ENCODE results near the gene FAM53A.
A peak's percentile ranks its signal among the peaks of the same experiment; 100 is the strongest.
"Not testable (repeated sequence)": the region's sequence is repeated elsewhere in the genome, so short reads cannot be mapped to it uniquely, and the experiment has no call there.

Gene FAM53A

GRCh38 chr4:1684506-1685234, 557 bp upstream of the FAM53A start:
- DNase-seq = peak; percentile 59 to 76

DNA sequence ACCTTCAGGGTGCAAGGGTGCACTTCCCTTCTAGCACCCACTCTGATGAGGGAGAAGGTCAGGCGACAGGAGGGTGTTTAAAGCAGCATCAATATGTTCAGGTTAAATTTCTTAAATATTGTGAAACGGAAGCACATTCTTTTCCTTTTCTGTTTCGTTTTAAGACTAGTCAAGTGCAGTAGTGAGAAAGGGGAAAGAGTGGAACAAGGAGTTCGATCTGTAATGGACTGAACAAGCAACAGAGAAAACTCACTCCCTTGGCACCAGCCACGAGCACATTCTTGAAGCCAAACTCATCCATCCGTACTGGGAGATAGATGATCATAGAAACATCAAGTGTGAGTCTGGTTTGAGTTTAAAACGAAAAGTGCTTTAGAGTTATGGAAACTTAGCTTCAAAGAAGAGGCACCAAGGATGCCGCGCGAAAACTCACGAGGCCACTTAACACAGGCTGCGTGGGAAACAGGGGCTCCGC, 815 bp downstream of the FAM53A start:
- DNase-seq = no peak

GRCh38 chr4:1682860-1683259, 1.3 kb downstream of the FAM53A start:
- no peak for DNase-seq

- no peak for DNase-seq
Observed at GRCh38 chr4:1678244-1678643, 5.9 kb downstream of the FAM53A start.

DNA sequence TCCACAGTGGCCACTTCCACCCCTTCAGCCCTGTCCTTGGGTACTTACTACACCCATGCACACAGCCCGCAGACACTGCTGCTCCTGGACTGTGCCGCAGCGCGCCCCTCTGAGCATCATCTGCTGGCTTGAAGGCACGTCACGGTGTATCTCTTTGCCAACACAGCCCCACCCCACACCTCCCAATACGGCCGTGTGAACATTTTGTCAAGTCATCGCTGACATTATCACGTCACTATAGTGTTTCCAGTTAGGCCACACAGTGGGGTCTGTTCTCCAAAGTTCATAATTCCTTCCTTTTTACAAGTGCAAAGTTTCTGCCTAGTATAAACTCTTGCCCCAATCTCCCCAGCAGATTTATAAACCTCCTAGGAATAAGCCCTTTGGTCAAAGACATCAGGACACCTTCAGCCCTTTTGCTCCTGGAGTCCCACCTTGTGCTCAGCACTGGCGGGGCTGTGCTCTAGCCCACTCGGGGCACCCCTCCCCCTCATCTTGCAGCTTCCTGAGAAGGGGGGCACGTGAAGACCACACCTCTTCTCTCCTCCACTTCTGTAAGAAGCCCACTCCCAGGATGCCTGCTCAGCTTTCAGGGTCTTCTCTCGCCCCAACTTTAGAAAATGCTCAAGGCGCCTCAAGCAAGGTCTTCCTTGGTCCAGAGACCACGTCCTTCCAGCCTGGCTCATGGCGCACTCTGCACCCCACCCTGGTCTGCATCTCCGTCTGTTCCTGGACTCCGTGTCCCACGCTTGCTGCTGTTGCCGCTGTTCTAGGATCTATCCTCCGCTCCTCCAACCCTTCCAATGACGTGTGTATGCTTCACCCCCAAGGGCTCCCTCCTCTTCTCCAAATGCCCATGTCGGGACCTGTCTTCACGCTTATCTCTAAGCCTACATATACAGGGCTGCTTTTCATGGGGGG, 7.2 kb downstream of the FAM53A start:
- DNase-seq = peak in 1 of 2 donors; percentile 2

- no peak for DNase-seq
Observed at GRCh38 chr4:1675802-1676137, 8.3 kb downstream of the FAM53A start.

GRCh38 chr4:1675136-1675801, 8.8 kb downstream of the FAM53A start:
- DNase-seq = no peak

DNA sequence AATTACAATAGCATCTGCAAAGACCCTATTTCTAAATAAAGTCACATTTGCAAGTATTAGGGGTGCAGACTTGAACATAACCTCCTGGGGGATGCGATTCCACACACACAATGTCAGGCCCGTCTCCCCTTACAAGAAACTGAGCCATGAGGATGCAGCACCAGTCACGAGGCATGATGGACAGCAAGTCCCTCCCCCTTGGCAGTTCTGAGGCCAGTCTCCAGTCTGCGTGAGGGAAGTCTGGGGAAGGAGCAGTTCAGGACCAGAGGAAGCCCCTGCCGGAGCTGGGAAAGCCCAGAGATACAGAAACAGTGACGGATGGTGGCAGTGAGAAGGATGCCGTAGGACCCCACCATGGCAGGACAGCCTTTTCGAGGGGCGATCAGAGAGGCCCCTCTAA, 9.4 kb downstream of the FAM53A start:
- DNase-seq = no peak

- no peak for DNase-seq
Observed at GRCh38 chr4:1673671-1674070, 10.4 kb downstream of the FAM53A start.

DNA sequence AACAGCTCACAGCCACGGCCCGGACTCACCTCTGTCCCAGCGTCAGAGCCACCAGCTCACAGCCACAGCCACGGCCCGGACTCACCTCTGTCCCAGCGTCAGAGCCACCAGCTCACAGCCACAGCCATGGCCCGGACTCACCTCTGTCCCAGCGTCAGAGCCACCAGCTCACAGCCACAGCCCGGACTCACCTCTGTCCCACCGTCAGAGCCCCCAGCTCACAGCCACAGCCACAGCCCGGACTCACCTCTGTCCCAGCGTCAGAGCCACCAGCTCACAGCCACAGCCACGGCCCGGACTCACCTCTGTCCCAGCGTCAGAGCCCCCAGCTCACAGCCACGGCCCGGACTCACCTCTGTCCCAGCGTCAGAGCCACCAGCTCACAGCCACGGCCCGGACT, 13.1 kb downstream of the FAM53A start:
- not testable (repeated sequence) for DNase-seq

DNA sequence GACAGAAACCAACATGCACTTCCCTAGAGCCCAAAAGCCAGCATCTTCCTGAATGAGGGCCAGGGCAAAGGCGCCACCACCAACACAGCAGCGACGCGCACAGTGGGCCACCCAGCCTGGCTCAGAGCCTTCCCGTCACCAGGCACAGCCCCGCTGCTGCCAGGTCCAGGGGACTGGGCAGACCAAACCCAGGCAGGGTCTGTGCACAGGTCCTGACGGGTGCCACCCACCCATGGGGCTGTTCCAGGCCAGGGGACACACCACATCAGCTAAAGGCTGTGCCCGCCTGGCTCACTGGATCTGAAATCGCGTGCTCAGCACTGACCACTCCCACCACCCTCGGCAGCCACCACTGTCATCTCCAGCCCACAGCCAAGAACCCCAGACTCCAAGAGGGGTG, 13.8 kb downstream of the FAM53A start:
- no peak for DNase-seq

- no peak for DNase-seq
Observed at GRCh38 chr4:1669850-1670249, 14.3 kb downstream of the FAM53A start.

GRCh38 chr4:1669270-1669669, 14.8 kb downstream of the FAM53A start:
- no peak for DNase-seq

- DNase-seq = no peak
Observed at GRCh38 chr4:1668488-1668840, 15.6 kb downstream of the FAM53A start.

DNA sequence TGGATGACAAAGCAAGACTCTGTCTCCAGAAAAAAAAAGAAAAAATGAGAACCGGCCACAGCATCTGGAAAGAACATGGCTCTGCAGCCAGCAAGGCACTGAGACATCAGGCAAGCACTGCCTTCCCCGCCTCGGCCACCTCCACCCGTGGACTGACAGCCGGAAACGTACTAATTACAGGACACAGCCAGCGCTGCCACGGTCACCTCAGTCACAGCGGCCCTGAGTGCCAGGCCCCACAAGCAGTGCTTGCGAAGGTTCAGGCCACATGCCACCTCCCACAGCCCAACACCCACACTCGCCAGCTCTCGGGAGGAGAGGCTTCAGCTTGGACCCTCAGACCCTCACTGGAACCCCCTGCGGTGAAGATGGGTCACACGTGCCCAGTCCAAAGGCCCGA, 16.8 kb downstream of the FAM53A start:
- DNase-seq = no peak

DNA sequence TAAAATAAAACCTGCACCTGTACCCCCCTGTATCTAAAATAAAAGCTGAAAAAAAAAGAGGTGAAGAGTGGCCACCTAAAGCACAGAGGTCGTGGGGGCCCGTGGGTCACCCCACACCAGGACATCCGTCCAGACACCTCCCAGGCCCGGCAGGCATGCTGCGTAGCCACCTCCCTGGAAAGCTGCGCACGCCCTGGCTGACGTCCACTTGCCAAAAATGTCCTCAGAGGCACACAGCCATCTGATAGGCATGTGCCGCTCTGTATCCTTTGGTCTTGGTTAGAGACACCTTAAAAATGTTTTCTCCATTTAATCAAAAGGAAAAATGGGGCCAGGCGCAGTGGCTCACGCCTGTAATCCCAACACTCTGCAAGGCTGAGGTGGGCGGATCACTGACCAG, 17.7 kb downstream of the FAM53A start:
- DNase-seq = no peak

DNA sequence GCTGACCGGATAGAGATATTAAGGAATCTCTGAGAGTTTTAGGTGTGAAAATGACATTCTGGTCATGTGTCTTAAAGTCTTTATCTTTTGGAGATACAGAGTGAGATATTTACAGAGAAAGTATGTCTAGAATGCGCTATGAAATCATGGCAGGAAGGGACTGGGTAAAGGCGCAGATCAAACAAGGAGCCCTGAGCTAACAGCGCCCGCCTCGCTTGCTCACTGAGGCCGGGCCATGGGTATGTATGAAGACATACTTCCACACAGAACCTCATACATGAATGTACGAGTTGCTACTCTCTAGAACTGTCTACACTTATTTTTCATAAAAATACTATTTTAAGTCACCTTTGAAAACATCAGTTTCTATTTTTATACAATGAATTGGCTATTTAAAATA, 20.0 kb downstream of the FAM53A start:
- DNase-seq = no peak

DNA sequence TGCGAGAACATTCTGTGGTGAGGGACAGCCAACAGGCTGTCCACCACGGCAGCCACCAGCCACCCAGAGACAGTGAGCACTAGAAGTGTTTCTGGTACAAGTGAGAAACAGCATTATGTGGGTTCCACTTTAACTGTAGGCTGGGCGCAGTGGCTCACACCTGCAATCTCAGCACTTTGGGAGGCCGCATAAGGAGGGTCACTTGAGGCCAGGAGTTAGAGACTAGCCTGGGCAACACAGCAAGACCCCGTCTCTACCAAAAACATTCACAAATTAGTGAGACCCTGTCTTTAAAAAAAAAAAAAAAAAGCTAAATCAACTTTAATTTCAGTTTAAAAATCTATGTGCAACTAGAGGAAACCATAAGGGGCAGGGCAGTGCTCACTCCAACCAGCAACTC, 20.6 kb downstream of the FAM53A start:
- DNase-seq = no peak

- no peak for DNase-seq
Observed at GRCh38 chr4:1661695-1662094, 22.4 kb downstream of the FAM53A start.

DNA sequence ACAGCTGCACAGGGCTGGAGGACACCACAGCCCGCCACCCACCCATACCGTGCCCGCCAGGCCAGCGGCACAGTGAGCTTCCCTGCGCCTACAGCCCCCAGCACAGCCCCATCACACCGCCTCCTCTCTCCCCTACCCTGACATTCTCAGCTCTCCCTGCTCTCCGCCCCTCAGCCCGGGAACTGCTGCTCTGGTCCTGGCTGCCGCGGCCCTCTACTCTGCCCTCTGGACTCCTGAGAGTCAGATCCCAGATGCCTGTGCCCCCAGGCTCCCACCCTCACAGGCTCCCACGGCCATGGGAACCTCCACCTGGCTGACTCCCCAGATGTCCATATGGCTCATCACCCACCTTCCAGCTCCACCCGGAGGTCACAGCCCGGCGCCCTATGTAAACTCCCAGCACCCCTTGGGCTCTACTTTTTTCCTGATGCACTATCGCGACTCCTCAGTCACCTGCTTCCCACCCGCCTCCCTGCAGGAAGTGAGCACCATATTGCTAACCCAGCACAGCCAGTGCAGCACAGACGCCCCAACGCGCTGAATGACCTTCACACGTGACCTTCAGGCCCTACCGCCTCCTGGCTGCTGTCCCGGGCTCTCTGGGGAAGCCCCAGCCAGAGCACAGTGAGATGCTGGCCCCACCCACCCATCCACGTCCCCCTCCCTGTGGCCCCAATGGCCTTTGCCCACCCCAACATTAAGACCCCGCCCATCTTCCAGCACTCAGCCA, 23.0 kb downstream of the FAM53A start:
- DNase-seq = no peak

- DNase-seq = no peak
Observed at GRCh38 chr4:1659104-1660043, 24.7 kb downstream of the FAM53A start.

- no peak for DNase-seq
Observed at GRCh38 chr4:1658581-1658980, 25.5 kb downstream of the FAM53A start.

Measured in bone marrow (tissue), 2 donors.